Mesodermal cell (in vitro differentiated cells): ENCODE data around the gene UNC13B.

Experiments
- H3K27ac ChIP-seq: 2 replicates; pipeline ENCODE4 v1.7.0; 2013; ENCODE audit warnings: mild to moderate bottlenecking, low read depth, low read length, moderate library complexity; ENCODE audit not compliant: severe bottlenecking
- H3K36me3 ChIP-seq: 2 replicates; pipeline ENCODE4 v1.7.1; 2013; ENCODE audit warnings: mild to moderate bottlenecking, low read length, moderate library complexity; ENCODE audit not compliant: control insufficient read depth, insufficient read depth
- H3K4me1 ChIP-seq: one replicate; pipeline ENCODE4 v1.7.1; 2013; ENCODE audit warnings: mild to moderate bottlenecking, low read length; ENCODE audit not compliant: insufficient read depth, control insufficient read depth, poor library complexity, severe bottlenecking
- H3K4me3 ChIP-seq: 2 replicates; pipeline ENCODE4 v1.7.0; 2013; ENCODE audit warnings: low read length, control low read depth, mild to moderate bottlenecking; ENCODE audit not compliant: insufficient read depth, poor library complexity, severe bottlenecking; ENCODE audit errors: extremely low read depth
- H3K9me3 ChIP-seq: 2 replicates; pipeline ENCODE4 v1.7.1; 2013; ENCODE audit warnings: mild to moderate bottlenecking, low read length, moderate library complexity; ENCODE audit not compliant: control insufficient read depth
- WGBS, 2 experiments: methylation state at CpG; one replicate each; pipeline ENCODE4 v1.1.5; 2013; ENCODE audit warnings: missing lambda C conversion rate in 2 of 2; ENCODE audit not compliant: insufficient coverage in 2 of 2; 5-methylcytosine and 5-hydroxymethylcytosine counted together

The UNC13B gene

DNA sequence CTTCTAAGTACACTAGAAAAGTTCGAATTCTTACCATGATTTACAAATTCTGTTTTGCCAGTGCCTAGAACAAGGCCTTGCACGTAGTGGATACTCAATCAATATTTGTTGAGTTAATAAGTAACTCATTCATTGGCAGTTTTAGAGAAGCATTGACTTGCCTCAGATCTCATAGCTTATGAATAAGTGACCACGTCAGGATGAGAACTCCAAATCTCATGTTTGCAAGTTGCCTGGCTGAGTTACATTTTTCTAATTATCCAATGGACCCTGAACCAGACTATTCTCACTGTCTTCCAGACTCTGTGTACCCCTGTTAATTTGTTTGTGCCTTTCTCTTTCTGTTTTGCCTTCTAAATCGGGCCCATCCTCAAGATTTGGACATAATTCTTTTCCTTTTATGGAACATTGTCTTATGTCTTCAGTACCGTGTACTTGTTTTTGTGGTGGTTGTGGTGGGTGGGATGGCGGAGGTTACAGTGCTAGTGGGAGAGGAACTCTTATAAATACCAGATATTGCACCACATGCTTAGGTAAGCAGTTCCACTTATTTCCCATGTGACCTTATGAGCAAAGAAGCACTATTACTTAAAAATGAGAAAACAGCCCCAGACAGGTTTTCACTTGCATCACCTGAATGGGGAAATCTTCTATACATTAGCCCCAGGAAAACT is 96.3 kb downstream of the UNC13B start:
- no peaks in the 10 kb centered on the region for H3K4me1 ChIP-seq
- H3K36me3 ChIP-seq, result no peaks in the 10 kb centered on the region
- WGBS, 2 experiments, result 86 to 95% methylated on average over 1 to 2 of the region's 6 CpGs
- no peaks in the 10 kb centered on the region for H3K9me3 ChIP-seq
- H3K27ac ChIP-seq, result no peak overlapping the region
- no peak overlapping the region for H3K4me3 ChIP-seq

DNA sequence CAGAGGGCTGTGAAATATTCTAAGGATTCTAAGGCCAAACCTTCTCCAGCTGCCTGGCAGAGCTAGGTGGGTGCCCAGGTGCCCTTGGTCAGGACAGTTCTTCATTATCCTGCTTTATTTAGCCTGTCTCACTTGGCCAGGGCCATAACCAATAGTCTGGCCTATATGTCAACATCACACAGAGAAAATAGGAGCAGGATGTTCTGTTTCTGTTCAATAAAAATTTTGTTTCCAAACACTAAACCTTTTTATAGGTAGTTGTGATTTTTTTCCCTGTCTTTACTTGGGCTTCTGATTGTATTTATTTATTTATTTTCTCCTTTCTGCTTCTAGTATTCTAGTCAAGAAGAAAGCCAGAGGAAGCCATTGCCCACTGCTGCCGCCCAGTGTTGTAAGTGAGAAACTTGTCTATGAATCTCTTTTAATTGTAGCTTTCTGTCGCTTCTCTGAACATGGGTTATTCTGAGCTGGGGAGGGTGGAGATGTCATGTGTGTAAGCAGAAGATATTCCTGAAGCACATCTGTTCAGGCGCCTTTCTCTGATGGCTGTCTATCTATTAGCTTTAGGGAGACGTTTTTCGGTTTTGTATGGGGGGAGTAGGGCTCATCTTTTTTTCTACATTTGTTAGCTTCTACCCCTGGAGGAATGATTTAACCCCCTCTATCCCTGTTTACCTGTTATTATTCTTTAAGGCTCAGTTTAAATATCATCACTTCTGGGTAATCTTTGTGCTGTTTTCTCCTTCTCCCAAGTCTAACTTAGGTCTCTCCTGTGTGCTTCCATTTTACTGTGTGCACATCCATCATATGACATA is 97.1 kb downstream of the UNC13B start:
- WGBS, 2 experiments, result 47% methylated on average over 4 of the region's 5 CpGs; no CpG with 5 or more reads in 1 of the 2 experiments
- Histone ChIP-seq H3K4me1 (no peaks in the 10 kb centered on the region), H3K9me3 (no peaks in the 10 kb centered on the region), H3K27ac (no peak overlapping the region), H3K4me3 (no peak overlapping the region), H3K36me3 (no peaks in the 10 kb centered on the region)

DNA sequence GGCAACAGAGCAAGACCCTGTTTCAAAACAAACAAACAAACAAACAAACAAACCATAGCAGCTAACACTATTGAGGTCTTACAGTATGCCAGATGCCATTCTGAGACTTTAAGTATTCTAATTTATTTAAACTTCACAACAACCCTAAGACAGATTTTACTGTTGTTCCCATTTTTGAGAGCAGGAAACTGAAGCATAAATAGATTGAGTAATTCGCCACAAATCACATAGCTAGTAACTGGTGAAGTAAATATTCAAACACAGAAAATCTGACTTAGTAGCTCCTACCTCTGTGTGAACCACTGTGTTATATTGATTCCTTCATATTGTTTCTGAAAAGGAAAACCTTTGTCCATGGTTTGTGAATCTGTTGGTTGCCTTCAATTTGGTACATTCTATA is 98.4 kb downstream of the UNC13B start:
- WGBS, 2 experiments, result no CpG with 5 or more reads among the region's 1 CpG
- Histone ChIP-seq H3K9me3 (no peaks in the 10 kb centered on the region), H3K36me3 (no peaks in the 10 kb centered on the region)

DNA sequence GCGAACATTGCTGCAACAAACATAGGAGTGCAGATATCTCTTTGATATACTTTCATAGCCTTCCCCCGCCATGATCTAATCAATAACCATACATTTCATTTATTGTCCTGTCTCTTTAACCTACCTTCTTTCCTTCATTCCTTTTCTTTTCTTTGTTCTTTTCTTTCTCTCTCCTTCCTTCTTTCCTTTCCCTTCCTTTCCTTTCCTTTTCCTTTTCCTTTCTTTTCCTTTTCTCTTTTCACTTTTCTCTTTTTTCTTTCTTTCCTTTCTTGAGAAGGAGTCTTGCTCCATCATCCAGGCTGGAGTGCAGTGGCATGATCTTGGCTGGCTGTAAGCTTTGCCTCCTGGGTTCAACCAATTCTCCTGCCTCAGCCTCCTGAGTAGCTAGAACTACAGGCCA is 100.3 kb downstream of the UNC13B start:
- no peaks in the 10 kb centered on the region for H3K9me3 ChIP-seq
- H3K4me3 ChIP-seq, result no peak overlapping the region
- 92 to 94% methylated on average over 2 of the region's 2 CpGs for WGBS, 2 experiments
- no peaks in the 10 kb centered on the region for H3K4me1 ChIP-seq
- no peaks in the 10 kb centered on the region for H3K36me3 ChIP-seq
- H3K27ac ChIP-seq, result no peak overlapping the region

More for the DNA sequence above, 98.4 kb downstream of the UNC13B start:
- Histone ChIP-seq H3K4me3 (no peak overlapping the region), H3K4me1 (no peaks in the 10 kb centered on the region), H3K27ac (no peak overlapping the region)

DNA sequence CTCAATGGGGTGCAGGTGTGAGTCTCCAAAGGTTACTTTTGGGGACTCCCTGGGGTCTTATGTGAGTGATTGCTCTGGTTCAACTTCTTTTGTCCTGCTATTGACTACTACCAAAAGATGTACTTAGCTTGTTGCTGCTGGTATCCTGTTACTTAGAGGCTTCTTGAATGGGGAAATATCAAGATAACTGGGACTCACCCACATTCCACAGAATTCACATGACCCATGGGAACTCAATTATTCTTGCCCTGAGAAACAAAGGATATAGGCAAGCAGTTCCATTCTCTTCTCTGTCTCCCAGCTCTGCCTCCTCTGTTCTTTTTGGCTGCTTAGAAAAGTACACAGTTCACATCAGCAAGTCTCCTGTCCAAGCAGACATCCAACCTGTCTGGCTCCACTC is 105.9 kb downstream of the UNC13B start:
- Histone ChIP-seq H3K4me1 (no peaks in the 10 kb centered on the region), H3K36me3 (no peaks in the 10 kb centered on the region), H3K9me3 (no peaks in the 10 kb centered on the region), H3K4me3 (no peak overlapping the region), H3K27ac (no peak overlapping the region)

DNA sequence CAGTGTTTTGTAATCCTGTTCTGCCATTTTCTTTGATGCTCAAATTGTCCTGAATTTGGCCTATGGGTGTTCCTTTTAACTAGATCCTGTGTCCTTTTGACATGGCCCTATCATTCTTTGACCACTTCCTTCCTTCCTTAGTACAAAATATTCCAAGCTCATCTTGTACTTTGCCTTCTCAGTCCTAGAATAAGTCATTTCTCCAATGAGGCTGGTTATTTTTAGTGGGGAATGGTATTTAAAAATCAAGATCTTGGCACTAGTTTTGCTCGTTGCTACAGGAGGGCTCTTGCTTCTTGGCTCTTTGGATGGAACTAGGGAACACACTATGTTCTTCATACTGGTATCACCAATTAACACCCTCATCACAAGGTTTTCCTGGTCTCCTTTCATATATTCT is 108.1 kb downstream of the UNC13B start:
- Histone ChIP-seq H3K27ac (no peak overlapping the region), H3K4me3 (no peak overlapping the region), H3K9me3 (no peaks in the 10 kb centered on the region), H3K4me1 (no peaks in the 10 kb centered on the region), H3K36me3 (no peaks in the 10 kb centered on the region)
- no CpG with 5 or more reads among the region's 1 CpG for WGBS, 2 experiments

DNA sequence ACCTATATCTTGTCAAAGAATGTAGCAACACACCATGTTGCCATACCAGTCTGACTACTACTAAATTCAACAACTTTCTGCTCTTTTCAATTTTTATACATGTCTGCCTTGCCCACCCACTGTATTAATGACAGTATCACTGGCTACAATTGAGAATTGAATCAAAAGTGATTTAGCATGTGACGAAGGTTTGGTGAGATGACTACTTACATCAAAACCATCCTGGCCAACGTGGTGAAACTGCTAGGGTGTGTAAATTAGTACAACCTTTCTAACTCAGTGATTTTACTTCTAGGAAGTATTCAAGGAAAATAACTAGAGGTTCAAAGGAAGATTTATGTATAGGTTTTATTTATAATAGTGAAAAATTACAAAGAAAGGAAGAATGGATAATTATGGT is 109.8 kb downstream of the UNC13B start:
- Histone ChIP-seq H3K4me3 (no peak overlapping the region), H3K36me3 (no peaks in the 10 kb centered on the region), H3K9me3 (no peaks in the 10 kb centered on the region), H3K4me1 (no peaks in the 10 kb centered on the region), H3K27ac (no peak overlapping the region)
- 0% methylated on average over 1 of the region's 2 CpGs; no CpG with 5 or more reads in 1 of the 2 experiments for WGBS, 2 experiments

DNA sequence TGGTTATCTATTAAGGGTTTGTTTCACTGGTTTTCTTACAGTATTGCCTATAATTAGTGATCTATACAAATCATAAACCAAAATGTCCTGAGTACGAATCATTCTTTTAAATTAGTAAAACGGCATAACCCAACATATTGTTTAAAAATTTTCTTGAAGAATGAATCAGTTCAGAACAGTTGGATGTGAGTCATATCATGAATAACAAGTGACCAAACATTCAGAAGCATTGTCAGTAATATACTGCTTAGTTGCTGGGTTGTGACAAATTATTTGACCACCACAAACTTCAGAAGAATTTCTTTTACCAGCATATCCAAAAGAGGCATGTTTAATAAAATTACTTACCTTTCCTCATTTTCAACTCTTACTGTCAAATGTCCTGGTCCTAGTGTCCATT is 111.2 kb downstream of the UNC13B start:
- WGBS, 2 experiments, result no CpG with 5 or more reads among the region's 2 CpGs
- Histone ChIP-seq H3K36me3 (no peaks in the 10 kb centered on the region), H3K4me1 (no peaks in the 10 kb centered on the region), H3K9me3 (no peaks in the 10 kb centered on the region), H3K27ac (no peak overlapping the region), H3K4me3 (no peak overlapping the region)

DNA sequence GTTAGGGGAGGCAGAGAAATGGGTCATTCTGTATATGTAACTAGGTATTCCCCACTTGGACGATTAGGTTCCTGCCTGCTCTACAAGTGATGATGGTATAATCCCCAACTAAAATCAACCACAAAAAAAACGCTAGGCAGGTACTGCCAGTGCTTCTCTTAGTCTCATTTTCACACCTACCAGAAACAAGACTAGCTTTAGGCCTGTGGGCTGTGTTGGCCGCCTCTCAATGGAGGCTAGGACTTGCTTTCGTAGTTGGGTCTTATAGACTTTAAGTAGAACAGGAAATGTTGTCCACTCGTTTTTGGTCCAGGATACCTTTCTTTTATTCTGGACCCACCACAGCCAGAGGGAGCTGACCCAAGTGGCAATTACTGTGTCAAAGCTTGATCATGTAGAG is 111.8 kb downstream of the UNC13B start:
- no peak overlapping the region for H3K4me3 ChIP-seq
- H3K9me3 ChIP-seq, result no peaks in the 10 kb centered on the region
- WGBS, 2 experiments, result 100% methylated on average over 2 of the region's 5 CpGs; no CpG with 5 or more reads in 1 of the 2 experiments
- H3K27ac ChIP-seq, result no peak overlapping the region
- no peaks in the 10 kb centered on the region for H3K4me1 ChIP-seq
- H3K36me3 ChIP-seq, result no peaks in the 10 kb centered on the region

DNA sequence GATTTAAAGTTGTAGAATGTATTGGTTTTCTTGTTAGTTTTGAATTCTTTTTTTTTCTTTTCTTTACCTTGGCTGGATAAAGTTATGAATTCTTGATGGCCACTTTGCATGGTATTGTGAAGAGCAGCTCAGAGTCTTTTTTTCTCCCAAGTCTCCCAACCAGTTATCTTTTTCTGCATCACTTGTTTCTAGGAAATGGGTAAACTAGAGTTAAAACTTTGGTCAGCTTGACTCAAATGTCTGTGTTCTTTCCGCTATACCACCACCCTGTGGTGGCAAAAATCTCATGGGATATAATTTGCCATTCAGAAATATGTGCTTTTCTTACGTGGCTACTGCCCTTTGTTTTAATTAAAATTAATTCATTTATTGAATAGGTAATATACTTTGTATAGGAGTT is 113.2 kb downstream of the UNC13B start:
- 100% methylated on average over 1 of the region's 2 CpGs; no CpG with 5 or more reads in 1 of the 2 experiments for WGBS, 2 experiments
- Histone ChIP-seq H3K4me3 (no peak overlapping the region), H3K36me3 (no peaks in the 10 kb centered on the region), H3K4me1 (no peaks in the 10 kb centered on the region), H3K27ac (no peak overlapping the region), H3K9me3 (no peaks in the 10 kb centered on the region)

DNA sequence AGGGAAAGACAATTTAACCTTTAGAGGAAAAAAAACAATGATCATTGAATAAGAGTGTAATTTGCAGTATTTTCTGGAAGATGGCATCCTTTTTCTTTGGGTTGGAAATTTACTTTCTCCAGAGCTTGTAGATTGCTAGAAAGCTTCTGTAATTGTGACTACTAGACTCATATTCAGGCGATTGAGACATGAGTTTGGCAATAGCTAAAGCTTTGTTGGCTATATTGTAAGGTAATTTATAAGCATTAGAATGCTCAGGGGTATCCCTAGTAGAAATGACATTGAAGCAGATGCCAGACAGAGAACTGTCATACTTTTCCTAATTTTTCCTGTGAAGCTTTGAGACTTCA is 115.3 kb downstream of the UNC13B start:
- Histone ChIP-seq H3K36me3 (no peaks in the 10 kb centered on the region), H3K4me3 (no peak overlapping the region), H3K27ac (no peak overlapping the region), H3K9me3 (no peaks in the 10 kb centered on the region), H3K4me1 (no peaks in the 10 kb centered on the region)
- WGBS, 2 experiments, result 100% methylated on average over 1 of the region's 1 CpG
